ENCODE results near the gene RNF213.

RNF213 gene

GRCh38 chr17:80262291-80262690 is 1.6 kb downstream of the RNF213 start:
- no peak overlapping the region for H3K27ac ChIP-seq (replicated peaks)
- no peak for DNase-seq (ENCODE audit: low read depth in 1 of 2, low spot score in 1 of 2)

DNA sequence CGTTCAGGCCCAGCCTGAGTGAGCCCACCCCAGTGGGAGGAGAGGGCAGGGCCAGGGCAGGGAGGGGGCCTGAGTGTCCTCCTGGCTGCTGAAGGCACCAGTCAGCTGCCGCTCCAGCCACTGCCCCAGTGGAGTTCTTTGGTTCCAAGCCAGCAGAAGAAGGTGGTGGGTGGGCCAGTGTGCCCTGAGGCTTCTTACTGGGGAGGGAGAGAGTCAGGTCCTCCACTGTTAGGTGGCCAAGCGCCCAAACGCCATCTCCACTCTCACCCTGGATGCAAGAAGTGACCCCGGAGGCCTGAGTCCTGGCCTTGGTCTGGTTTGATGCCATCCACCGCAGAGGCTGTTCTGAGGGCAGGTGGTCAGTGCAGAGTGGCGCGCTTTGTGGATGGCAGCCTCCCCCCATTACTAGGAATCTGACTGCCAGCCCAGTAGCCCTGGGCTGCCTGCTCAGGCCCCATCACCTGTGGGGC is 2.2 kb downstream of the RNF213 start:
- Histone ChIP-seq H3K4me3 (replicated peaks; ENCODE audit: insufficient read depth, low read length) (no peak overlapping the region), H3K27ac (replicated peaks) (no peak overlapping the region), H3K27me3 (ENCODE audit: insufficient read depth, poor library complexity, severe bottlenecking) (no peaks in the 10 kb centered on the region)
- DNase-seq (ENCODE audit: low read depth in 1 of 2, low spot score in 1 of 2): no peak
- TF ChIP-seq POLR2AphosphoS5 (IDR thresholded peaks at IDR 0.05; ENCODE audit: low read depth) (no peak), GABPA (IDR thresholded peaks at IDR 0.05; ENCODE audit: low read depth) (no peak), SPI1 (IDR thresholded peaks at IDR 0.05; ENCODE audit: borderline replicate concordance, low read depth) (no peak), REST (IDR thresholded peaks at IDR 0.05; ENCODE audit: insufficient replicate concordance, low read depth) (no peak), CTCF (IDR thresholded peaks at IDR 0.05; ENCODE audit: insufficient read depth, low read length) (no peak)

More at GRCh38 chr17:80262291-80262690, 1.6 kb downstream of the RNF213 start:
- Histone ChIP-seq H3K27me3 (ENCODE audit: insufficient read depth, poor library complexity, severe bottlenecking) (no peaks in the 10 kb centered on the region), H3K4me3 (replicated peaks; ENCODE audit: insufficient read depth, low read length) (no peak overlapping the region)
- no peak for TF ChIP-seq CTCF (IDR thresholded peaks at IDR 0.05; ENCODE audit: insufficient read depth, low read length)
- TF ChIP-seq GABPA (IDR thresholded peaks at IDR 0.05; ENCODE audit: low read depth): no peak
- no peak for TF ChIP-seq POLR2AphosphoS5 (IDR thresholded peaks at IDR 0.05; ENCODE audit: low read depth)
- no peak for TF ChIP-seq SPI1 (IDR thresholded peaks at IDR 0.05; ENCODE audit: borderline replicate concordance, low read depth)
- no peak for TF ChIP-seq REST (IDR thresholded peaks at IDR 0.05; ENCODE audit: insufficient replicate concordance, low read depth)

GRCh38 chr17:80263253-80264204 is 2.9 kb downstream of the RNF213 start:
- Histone ChIP-seq H3K27ac (replicated peaks) (no peak overlapping the region), H3K4me3 (replicated peaks; ENCODE audit: insufficient read depth, low read length) (peak overlapping the region; percentile 39), H3K27me3 (ENCODE audit: insufficient read depth, poor library complexity, severe bottlenecking) (no peaks in the 10 kb centered on the region)
- peak; percentile 22 to 54 for DNase-seq (ENCODE audit: low read depth in 1 of 2, low spot score in 1 of 2)
- no peak for TF ChIP-seq REST (IDR thresholded peaks at IDR 0.05; ENCODE audit: insufficient replicate concordance, low read depth)
- no peak for TF ChIP-seq POLR2AphosphoS5 (IDR thresholded peaks at IDR 0.05; ENCODE audit: low read depth)
- no peak for TF ChIP-seq SPI1 (IDR thresholded peaks at IDR 0.05; ENCODE audit: borderline replicate concordance, low read depth)
- TF ChIP-seq GABPA (IDR thresholded peaks at IDR 0.05; ENCODE audit: low read depth): no peak
- no peak for TF ChIP-seq CTCF (IDR thresholded peaks at IDR 0.05; ENCODE audit: insufficient read depth, low read length)
